Measurements from ENCODE around the gene NCOA5.

GRCh38 chr20:46077642-46078305 is 12.0 kb downstream of the NCOA5 start:
- no peak for TF ChIP-seq CTCF (IDR thresholded peaks at IDR 0.05)
- no peak for TF ChIP-seq ZFX (IDR thresholded peaks at IDR 0.05; ENCODE audit: borderline replicate concordance)
